ENCODE measurements around the gene NAA20. TPM values are rescaled to one million over a fixed set of nuclear protein-coding genes. Genes with fewer than 3 reads are reported as not detected.

NAA20 gene
- total RNA-seq, 1 donor from 2014 or later, result 36.3 TPM

DNA sequence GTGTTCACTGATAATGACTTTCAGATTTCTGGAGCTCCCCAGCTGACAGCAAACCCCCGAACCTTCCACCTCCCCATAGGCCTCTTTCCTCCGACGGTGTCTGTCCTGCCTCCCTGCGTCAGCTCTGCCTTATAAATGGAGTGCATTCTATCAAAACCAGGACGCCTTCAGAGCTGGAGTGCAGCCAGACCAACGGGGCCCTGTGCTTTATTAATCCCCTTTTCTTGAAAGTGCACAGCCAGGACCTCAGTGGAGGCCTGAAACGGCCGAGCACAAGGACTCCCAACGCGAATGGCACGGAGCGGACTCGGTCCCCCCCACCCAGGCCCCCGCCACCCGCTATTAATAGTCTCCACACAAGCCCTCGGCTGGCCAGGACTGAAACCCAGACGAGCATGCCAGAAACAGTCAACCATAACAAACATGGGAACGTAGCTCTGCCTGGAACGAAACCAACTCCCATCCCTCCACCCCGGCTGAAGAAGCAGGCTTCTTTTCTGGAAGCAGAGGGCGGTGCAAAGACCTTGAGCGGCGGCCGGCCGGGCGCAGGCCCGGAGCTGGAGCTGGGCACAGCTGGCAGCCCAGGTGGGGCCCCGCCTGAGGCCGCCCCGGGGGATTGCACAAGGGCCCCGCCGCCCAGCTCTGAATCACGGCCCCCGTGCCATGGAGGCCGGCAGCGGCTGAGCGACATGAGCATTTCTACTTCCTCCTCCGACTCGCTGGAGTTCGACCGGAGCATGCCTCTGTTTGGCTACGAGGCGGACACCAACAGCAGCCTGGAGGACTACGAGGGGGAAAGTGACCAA lies 42.3 kb upstream of the NAA20 start:
- H3K27ac Mint-ChIP-seq (ENCODE audit: unreplicated experiment), result no peak overlapping the region
- no peak overlapping the region for H3K4me3 Mint-ChIP-seq (ENCODE audit: unreplicated experiment)
- peaks cover 5% of the 10 kb centered on the region for H3K4me1 Mint-ChIP-seq (ENCODE audit: unreplicated experiment)
- no peak for DNase-seq (ENCODE audit: low spot score)
- no peaks in the 10 kb centered on the region for H3K9me3 Mint-ChIP-seq (ENCODE audit: unreplicated experiment)
- H3K27me3 Mint-ChIP-seq (ENCODE audit: unreplicated experiment), result peaks cover 2% of the 10 kb centered on the region
- peaks cover 43% of the 10 kb centered on the region for H3K36me3 Mint-ChIP-seq (ENCODE audit: low read depth, unreplicated experiment)
- TF ChIP-seq, protein P1, sequence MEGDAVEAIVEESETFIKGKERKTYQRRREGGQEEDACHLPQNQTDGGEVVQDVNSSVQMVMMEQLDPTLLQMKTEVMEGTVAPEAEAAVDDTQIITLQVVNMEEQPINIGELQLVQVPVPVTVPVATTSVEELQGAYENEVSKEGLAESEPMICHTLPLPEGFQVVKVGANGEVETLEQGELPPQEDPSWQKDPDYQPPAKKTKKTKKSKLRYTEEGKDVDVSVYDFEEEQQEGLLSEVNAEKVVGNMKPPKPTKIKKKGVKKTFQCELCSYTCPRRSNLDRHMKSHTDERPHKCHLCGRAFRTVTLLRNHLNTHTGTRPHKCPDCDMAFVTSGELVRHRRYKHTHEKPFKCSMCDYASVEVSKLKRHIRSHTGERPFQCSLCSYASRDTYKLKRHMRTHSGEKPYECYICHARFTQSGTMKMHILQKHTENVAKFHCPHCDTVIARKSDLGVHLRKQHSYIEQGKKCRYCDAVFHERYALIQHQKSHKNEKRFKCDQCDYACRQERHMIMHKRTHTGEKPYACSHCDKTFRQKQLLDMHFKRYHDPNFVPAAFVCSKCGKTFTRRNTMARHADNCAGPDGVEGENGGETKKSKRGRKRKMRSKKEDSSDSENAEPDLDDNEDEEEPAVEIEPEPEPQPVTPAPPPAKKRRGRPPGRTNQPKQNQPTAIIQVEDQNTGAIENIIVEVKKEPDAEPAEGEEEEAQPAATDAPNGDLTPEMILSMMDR (IDR thresholded peaks at IDR 0.05; ENCODE audit: unreplicated experiment), result no peak

DNA sequence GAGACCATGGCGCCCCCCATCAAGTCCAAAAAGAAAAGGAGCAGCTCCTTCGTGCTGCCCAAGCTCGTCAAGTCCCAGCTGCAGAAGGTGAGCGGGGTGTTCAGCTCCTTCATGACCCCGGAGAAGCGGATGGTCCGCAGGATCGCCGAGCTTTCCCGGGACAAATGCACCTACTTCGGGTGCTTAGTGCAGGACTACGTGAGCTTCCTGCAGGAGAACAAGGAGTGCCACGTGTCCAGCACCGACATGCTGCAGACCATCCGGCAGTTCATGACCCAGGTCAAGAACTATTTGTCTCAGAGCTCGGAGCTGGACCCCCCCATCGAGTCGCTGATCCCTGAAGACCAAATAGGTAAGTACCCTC lies 41.7 kb upstream of the NAA20 start:
- no peak overlapping the region for H3K4me3 Mint-ChIP-seq (ENCODE audit: unreplicated experiment)
- peaks cover 2% of the 10 kb centered on the region for H3K27me3 Mint-ChIP-seq (ENCODE audit: unreplicated experiment)
- TF ChIP-seq, protein P1 (IDR thresholded peaks at IDR 0.05; ENCODE audit: unreplicated experiment), result no peak

DNA sequence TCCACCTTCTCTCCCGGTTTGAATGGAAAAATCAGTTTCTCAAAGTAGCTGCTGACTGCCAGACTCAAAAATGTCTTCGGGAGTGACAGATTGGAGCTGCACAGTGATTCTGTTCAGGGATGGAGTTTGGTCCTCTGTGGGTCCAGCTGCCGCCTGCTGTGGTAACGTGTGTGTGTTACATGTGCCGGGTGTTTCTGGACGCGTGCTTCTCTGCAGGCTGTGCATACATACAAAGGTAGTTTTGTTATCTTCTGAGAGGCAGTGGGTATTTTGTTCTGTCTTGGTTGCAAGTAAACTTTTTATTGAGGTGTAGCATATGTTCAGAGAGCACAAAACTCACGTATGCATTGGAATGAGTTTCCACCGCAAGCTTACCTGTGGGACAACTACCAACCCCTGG lies 41.3 kb upstream of the NAA20 start:
- peaks cover 2% of the 10 kb centered on the region for H3K27me3 Mint-ChIP-seq (ENCODE audit: unreplicated experiment)
- no peak for DNase-seq (ENCODE audit: low spot score)
- H3K4me3 Mint-ChIP-seq (ENCODE audit: unreplicated experiment), result no peak overlapping the region
- TF ChIP-seq, protein P1 (IDR thresholded peaks at IDR 0.05; ENCODE audit: unreplicated experiment), result no peak
- peaks cover 41% of the 10 kb centered on the region for H3K36me3 Mint-ChIP-seq (ENCODE audit: low read depth, unreplicated experiment)
- no peaks in the 10 kb centered on the region for H3K9me3 Mint-ChIP-seq (ENCODE audit: unreplicated experiment)
- H3K27ac Mint-ChIP-seq (ENCODE audit: unreplicated experiment), result no peak overlapping the region
- H3K4me1 Mint-ChIP-seq (ENCODE audit: unreplicated experiment), result peaks cover 5% of the 10 kb centered on the region

More for the DNA sequence above, 41.7 kb upstream of the NAA20 start:
- no peaks in the 10 kb centered on the region for H3K9me3 Mint-ChIP-seq (ENCODE audit: unreplicated experiment)
- peaks cover 41% of the 10 kb centered on the region for H3K36me3 Mint-ChIP-seq (ENCODE audit: low read depth, unreplicated experiment)
- H3K27ac Mint-ChIP-seq (ENCODE audit: unreplicated experiment), result no peak overlapping the region
- H3K4me1 Mint-ChIP-seq (ENCODE audit: unreplicated experiment), result peaks cover 5% of the 10 kb centered on the region
- no peak for DNase-seq (ENCODE audit: low spot score)

DNA sequence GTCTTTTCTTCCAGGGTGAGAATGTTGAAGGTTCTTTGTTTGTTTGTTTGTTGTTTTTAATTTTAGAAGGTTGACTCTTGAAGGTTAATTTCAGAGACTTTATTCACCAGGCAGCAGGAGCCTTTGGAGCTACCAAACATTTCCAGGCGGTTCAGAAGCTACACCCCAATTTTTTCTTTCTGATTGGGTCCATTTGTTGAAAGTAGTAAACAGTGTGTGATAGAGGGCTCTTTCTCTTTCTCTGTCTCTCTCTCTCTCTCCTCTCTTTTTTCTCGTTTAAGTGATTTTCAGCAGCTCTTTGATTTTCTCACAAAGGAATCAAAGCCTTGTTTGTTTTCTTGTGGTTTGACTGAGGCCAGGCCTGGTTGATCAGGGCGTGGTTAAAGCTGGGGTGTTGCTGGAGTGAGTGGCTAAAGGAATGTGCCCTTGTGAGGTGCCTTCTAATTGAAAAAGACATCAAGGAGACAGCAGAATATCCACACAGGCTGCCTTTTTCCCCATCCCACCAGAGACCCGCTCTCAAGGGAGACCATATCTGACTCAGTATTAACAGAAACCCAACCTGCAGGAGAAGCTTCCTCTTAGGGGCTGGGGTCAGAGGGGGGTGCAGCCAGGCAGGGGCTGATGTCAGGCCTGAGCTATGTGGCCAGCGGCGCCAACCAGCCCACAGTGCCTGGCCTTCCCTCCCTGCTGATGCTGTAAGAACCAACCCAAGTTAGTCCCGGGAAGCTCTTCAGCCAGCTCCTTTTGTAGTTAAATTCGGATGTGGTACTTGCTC lies 40.4 kb upstream of the NAA20 start:
- no peak overlapping the region for H3K4me3 Mint-ChIP-seq (ENCODE audit: unreplicated experiment)
- peaks cover 41% of the 10 kb centered on the region for H3K36me3 Mint-ChIP-seq (ENCODE audit: low read depth, unreplicated experiment)
- H3K9me3 Mint-ChIP-seq (ENCODE audit: unreplicated experiment), result no peaks in the 10 kb centered on the region
- H3K27ac Mint-ChIP-seq (ENCODE audit: unreplicated experiment), result no peak overlapping the region
- peaks cover 5% of the 10 kb centered on the region for H3K4me1 Mint-ChIP-seq (ENCODE audit: unreplicated experiment)
- DNase-seq (ENCODE audit: low spot score), result no peak
- TF ChIP-seq, protein P1 (IDR thresholded peaks at IDR 0.05; ENCODE audit: unreplicated experiment), result no peak
- H3K27me3 Mint-ChIP-seq (ENCODE audit: unreplicated experiment), result peaks cover 2% of the 10 kb centered on the region

DNA sequence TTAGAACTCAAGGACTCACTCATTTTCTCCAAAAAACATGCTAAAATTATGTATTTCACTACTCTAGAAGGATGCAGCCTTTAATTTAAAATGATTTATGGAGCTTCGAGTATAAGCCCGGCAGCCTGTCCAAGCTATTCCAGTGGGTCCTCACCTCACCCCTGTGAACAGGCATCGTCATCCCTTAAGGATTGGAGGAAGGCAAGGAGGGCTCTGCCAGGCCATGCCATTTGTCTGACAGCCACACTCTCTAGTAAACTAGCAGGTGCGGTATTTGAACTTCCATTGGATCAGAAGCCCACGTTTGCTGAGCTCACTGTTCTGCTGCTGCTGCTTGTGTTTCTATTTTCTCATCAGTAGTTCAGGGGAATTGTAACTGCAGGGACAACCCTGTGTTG lies 39.8 kb upstream of the NAA20 start:
- Mint-ChIP-seq H3K9me3 (ENCODE audit: unreplicated experiment) (no peaks in the 10 kb centered on the region), H3K27me3 (ENCODE audit: unreplicated experiment) (peaks cover 2% of the 10 kb centered on the region), H3K27ac (ENCODE audit: unreplicated experiment) (no peak overlapping the region), H3K4me3 (ENCODE audit: unreplicated experiment) (no peak overlapping the region), H3K4me1 (ENCODE audit: unreplicated experiment) (peaks cover 5% of the 10 kb centered on the region), H3K36me3 (ENCODE audit: low read depth, unreplicated experiment) (peaks cover 41% of the 10 kb centered on the region)
- TF ChIP-seq, protein P1 (IDR thresholded peaks at IDR 0.05; ENCODE audit: unreplicated experiment), result no peak
- no peak for DNase-seq (ENCODE audit: low spot score)

Measured in endothelial cell (in vitro differentiated cells).